CD8-positive, alpha-beta memory T cell (primary cell): ENCODE measurements around the gene ABCC6. TPM values are rescaled to one million over a fixed set of nuclear protein-coding genes. Genes with fewer than 3 reads are reported as not detected.
"Not testable (repeated sequence)": the region's sequence is repeated elsewhere in the genome, so short reads cannot be mapped to it uniquely, and the experiment has no call there.

Experiments used
- CTCF ChIA-PET: fragments of 350-600 bp; sonication (Branson Sonifier 250); formaldehyde crosslinking; loops from one replicate; lab custom pipeline; 2021; ENCODE audit warnings: antibody characterized with exemption; lab: Charles Lee
- POLR2A ChIA-PET: fragments of 350-600 bp; sonication (Branson Sonifier 250); formaldehyde crosslinking; loops from one replicate; lab custom pipeline; 2021; ENCODE audit warnings: antibody characterized with exemption; lab: Charles Lee
- DNase-seq, 5 donors: peaks; one replicate each; pipeline versions ENCODE4 v3.0.0 to v3.0.0-alpha.2; 2020 to 2022; ENCODE audit warnings: mixed read lengths in 1 of 5
- H3K27ac ChIP-seq: one replicate; pipeline ENCODE4 v1.7.0; 2013; ENCODE audit warnings: low read depth, mild to moderate bottlenecking, low read length, moderate library complexity
- H3K27me3 ChIP-seq: 2 replicates; pipeline ENCODE4 v1.7.0; 2013; ENCODE audit warnings: low read length, mild to moderate bottlenecking; ENCODE audit not compliant: insufficient read depth, poor library complexity, severe bottlenecking
- H3K36me3 ChIP-seq: 2 replicates; pipeline ENCODE4 v1.7.0; 2013; ENCODE audit warnings: mild to moderate bottlenecking, low read length, moderate library complexity; ENCODE audit not compliant: insufficient read depth
- H3K4me1 ChIP-seq: 2 replicates; pipeline ENCODE4 v1.7.0; 2013; ENCODE audit warnings: mild to moderate bottlenecking, low read length, moderate library complexity; ENCODE audit not compliant: insufficient read depth
- H3K4me3 ChIP-seq: 2 replicates; pipeline ENCODE4 v1.7.0; 2013; ENCODE audit warnings: mild to moderate bottlenecking, low read length
- H3K9me3 ChIP-seq: 2 replicates; pipeline ENCODE4 v1.7.0; 2013; ENCODE audit warnings: mild to moderate bottlenecking, low read length
- H3K27ac Mint-ChIP-seq, 8 donors: one replicate each; pipeline ENCODE4 v1.8.0; 2020 to 2021; ENCODE audit warnings: mixed read lengths in 8 of 8, mild to moderate bottlenecking in 6 of 8, inconsistent platforms in 3 of 8, moderate library complexity in 3 of 8
- H3K27me3 Mint-ChIP-seq, 2 donors: one replicate each; pipeline ENCODE4 v1.8.0; 2020 to 2021; ENCODE audit warnings: mixed read lengths in 2 of 2, mild to moderate bottlenecking in 1 of 2, moderate library complexity in 1 of 2
- H3K36me3 Mint-ChIP-seq, 3 donors: one replicate each; pipeline ENCODE4 v1.8.0; 2020 to 2021; ENCODE audit warnings: mixed read lengths in 3 of 3, inconsistent platforms in 1 of 3, mild to moderate bottlenecking in 1 of 3
- H3K4me1 Mint-ChIP-seq, 3 donors: one replicate each; pipeline ENCODE4 v1.8.0; 2020 to 2021; ENCODE audit warnings: mixed read lengths in 3 of 3, inconsistent platforms in 1 of 3, mild to moderate bottlenecking in 1 of 3
- H3K4me3 Mint-ChIP-seq, 7 donors: one replicate each; pipeline ENCODE4 v1.8.0; 2020 to 2021; ENCODE audit warnings: mixed read lengths in 7 of 7, mild to moderate bottlenecking in 6 of 7, moderate library complexity in 4 of 7, inconsistent platforms in 2 of 7
- H3K9me3 Mint-ChIP-seq, 5 donors: one replicate each; pipeline ENCODE4 v1.8.0; 2020 to 2022; ENCODE audit warnings: mixed read lengths in 5 of 5, mild to moderate bottlenecking in 3 of 5, moderate library complexity in 2 of 5, inconsistent platforms in 1 of 5
- polyA plus RNA-seq: library from polyadenylated mRNA; unstranded; fragments of 300-500 nt; fragmentation: Illumina TruSeq; gene quantifications from one replicate; pipeline ENCODE4 v1.2.3, GENCODE V29; 2021
- total RNA-seq, 2 experiments: library from RNA; stranded (reverse); gene quantifications; one replicate each; pipeline ENCODE4 v1.2.3, GENCODE V29; 2021

ABCC6 gene
- total and polyA plus RNA-seq, 3 experiments from 2014 or later, result 0.18 TPM; not detected in 2

DNA sequence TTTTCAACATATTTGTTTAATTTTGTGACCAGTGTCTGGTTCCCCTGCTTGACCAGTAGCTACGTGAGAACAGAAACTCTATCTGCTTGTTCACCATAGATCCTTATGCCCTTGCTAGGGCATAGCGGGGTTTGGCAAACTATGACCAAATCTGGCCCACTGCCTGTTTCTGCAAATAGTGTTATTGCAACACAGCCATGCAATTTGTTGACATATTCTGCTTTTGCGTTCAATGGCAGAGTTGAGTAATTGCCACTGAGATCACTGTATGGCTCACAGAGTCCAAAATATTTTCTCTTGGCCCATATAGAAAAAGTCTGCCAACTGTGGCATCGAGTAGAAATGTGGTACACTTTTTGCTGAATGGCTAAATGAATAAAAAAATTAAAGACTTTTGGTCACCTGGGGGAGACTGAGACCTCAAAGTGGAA, 9.4 kb downstream of the ABCC6 start:
- H3K4me1 ChIP-seq, H3K27me3 ChIP-seq, DNase-seq, H3K27ac Mint-ChIP-seq, H3K27me3 Mint-ChIP-seq, POLR2A ChIA-PET, CTCF ChIA-PET, H3K36me3 Mint-ChIP-seq, H3K4me3 Mint-ChIP-seq, H3K9me3 ChIP-seq, H3K36me3 ChIP-seq, H3K27ac ChIP-seq, H3K4me1 Mint-ChIP-seq, H3K4me3 ChIP-seq, H3K9me3 Mint-ChIP-seq: not testable (repeated sequence)

DNA sequence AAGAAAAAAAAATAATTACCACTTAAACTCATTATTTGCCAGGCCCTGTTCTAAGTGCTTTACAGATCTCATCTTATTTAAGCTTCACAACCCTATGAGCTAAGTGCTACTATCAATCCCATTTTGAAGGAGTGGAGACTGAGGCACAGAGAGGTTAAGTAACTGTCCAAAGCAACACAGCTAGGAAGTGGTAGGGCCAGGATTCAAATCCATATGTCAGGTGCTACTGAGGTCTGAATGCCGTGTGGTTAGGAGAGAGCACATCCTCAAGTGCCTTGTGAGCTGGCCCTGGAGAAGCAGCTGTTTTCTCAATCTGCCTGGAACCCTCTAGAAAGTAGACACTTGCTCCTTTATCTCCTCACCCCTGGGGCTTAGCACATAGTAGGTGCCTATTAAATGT, 11.9 kb downstream of the ABCC6 start:
- CTCF ChIA-PET, H3K27me3 Mint-ChIP-seq, H3K9me3 ChIP-seq, H3K4me1 Mint-ChIP-seq, H3K27ac Mint-ChIP-seq, DNase-seq, H3K27me3 ChIP-seq, H3K4me3 ChIP-seq, POLR2A ChIA-PET, H3K4me1 ChIP-seq, H3K36me3 ChIP-seq, H3K36me3 Mint-ChIP-seq, H3K27ac ChIP-seq, H3K4me3 Mint-ChIP-seq, H3K9me3 Mint-ChIP-seq: not testable (repeated sequence)

DNA sequence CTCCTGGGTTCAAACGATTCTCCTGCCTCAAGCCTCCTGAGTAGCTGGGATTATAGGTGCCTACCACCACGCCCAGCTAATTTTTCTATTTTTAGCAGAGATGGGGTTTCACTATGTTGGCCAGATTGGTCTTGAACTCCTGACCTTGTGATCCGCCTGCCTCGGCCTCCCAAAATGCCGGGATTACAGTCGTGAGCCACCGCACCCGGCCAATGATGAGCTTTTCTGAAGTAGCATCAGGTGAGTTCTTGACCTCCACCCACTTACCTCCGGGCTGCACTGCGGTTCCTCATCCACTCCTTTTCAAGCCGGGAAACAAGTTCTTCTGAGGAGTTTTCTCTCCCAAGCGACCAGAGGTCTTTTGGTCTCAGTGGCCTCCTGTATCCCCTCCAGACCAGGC, 14.8 kb downstream of the ABCC6 start:
- H3K27me3 Mint-ChIP-seq, H3K4me1 ChIP-seq, H3K27ac Mint-ChIP-seq, H3K4me3 ChIP-seq, H3K4me1 Mint-ChIP-seq, DNase-seq, H3K27ac ChIP-seq, POLR2A ChIA-PET, H3K36me3 ChIP-seq, H3K9me3 ChIP-seq, CTCF ChIA-PET, H3K36me3 Mint-ChIP-seq, H3K4me3 Mint-ChIP-seq, H3K27me3 ChIP-seq, H3K9me3 Mint-ChIP-seq: not testable (repeated sequence)

DNA sequence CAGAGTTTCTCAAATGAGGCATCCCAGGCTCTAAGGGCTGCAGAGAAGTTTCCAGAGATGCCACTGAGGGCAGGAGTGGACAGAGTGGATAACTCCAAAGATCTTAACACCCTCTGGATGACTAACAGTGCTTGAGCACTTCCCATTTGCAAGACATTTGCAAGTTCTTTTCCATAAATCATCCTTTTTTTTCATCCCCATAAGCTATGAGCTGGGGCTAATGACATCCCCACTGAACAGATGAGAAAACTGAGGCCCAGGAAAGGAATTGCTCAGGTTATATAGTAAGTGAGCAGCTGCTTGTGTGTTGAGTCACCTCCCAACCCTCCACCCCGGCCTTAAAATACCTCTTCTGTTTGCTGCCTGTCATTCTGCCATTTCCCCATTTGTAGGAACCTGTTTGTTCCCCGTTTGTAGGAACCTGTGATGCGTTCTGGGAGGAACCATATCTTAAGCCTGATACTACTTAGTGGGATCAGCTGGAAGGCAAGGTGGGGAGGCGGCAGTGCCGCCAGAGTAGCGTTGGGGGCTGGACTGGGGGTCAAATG, 15.4 kb downstream of the ABCC6 start:
- POLR2A ChIA-PET, H3K36me3 Mint-ChIP-seq, H3K36me3 ChIP-seq, H3K9me3 ChIP-seq, H3K27me3 ChIP-seq, DNase-seq, H3K27ac Mint-ChIP-seq, H3K4me3 ChIP-seq, H3K4me1 Mint-ChIP-seq, H3K27me3 Mint-ChIP-seq, H3K4me1 ChIP-seq, CTCF ChIA-PET, H3K9me3 Mint-ChIP-seq, H3K27ac ChIP-seq, H3K4me3 Mint-ChIP-seq: not testable (repeated sequence)

DNA sequence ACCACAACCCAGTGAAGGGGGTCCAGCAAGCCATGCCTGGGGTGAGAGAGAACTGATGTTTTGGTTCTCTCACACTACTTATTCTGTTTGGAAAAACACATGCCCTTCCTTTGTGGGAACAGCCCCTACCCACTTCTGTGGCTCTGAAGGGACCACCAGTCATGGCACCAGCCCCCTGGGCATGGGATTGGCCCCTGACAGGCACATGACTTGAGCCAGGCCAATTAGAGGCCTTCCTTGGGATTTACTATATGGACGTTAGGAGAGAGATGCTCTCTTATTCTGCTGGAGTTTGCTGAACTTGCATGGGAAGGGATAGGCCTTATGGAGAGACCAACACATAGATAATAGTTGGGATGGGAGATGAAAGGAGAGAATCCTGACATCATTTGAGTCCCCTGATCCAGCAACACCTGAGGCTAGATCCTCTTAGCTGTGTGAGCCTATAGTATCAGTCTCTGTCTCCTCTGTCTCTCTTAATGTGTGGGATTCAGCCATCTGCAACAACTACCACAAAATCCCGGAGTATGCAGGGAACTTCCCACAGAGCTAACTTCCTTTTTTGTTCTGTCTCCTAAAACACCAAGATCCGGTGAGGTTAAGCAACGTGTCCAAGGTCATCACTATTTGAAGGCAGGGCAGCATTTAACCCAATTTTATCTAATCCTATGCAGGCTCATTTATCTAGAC, 16.1 kb downstream of the ABCC6 start:
- H3K27me3 ChIP-seq, H3K36me3 ChIP-seq, H3K27me3 Mint-ChIP-seq, H3K4me3 Mint-ChIP-seq, H3K9me3 Mint-ChIP-seq, H3K4me1 Mint-ChIP-seq, H3K9me3 ChIP-seq, DNase-seq, H3K27ac ChIP-seq, H3K27ac Mint-ChIP-seq, H3K36me3 Mint-ChIP-seq, H3K4me3 ChIP-seq, POLR2A ChIA-PET, CTCF ChIA-PET, H3K4me1 ChIP-seq: not testable (repeated sequence)

DNA sequence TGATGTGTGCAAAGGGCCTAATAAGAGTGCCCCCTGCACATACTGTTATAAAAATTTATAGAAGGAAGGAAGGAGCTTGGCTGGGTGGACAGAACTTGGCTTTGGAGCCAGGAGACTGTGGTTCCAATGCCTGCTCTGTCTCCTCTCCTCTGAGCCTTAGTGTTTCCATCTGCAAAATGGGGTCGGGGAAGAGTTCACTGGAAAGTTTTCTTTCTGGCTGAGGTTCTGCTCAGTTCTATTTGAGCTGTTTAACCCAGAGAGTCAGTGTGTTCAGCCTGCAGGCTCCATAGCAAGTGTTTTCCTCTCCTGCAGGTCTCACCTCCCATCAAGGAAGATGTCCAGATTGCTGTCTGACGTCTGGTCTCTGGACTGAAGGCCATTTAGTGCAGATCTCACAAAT, 17.4 kb downstream of the ABCC6 start:
- H3K27ac ChIP-seq, POLR2A ChIA-PET, H3K27me3 ChIP-seq, H3K27me3 Mint-ChIP-seq, H3K4me3 Mint-ChIP-seq, H3K9me3 ChIP-seq, CTCF ChIA-PET, H3K4me1 Mint-ChIP-seq, H3K27ac Mint-ChIP-seq, H3K36me3 Mint-ChIP-seq, H3K36me3 ChIP-seq, H3K4me1 ChIP-seq, DNase-seq, H3K4me3 ChIP-seq, H3K9me3 Mint-ChIP-seq: not testable (repeated sequence)

DNA sequence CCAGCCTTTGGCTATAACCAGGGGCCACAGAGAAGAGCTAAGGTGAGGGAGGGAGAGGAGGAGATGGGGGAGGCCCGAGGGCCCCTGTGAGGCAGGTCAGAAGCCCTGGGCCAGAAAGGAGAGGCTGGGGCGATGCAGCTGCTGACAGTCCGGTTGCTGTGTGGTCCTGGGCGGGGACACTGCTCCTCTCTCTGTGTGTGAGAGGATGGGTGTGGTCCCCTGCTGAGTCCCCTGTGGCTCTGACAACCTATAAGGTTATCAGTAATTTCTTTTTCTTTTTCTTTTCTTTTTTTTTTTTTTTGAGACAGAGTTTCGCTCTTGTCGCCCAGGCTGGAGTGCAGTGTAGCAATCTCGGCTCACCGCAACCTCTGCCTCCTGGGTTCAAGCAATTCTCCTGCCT, 18.7 kb downstream of the ABCC6 start:
- H3K36me3 ChIP-seq, H3K4me3 ChIP-seq, POLR2A ChIA-PET, H3K4me1 Mint-ChIP-seq, H3K9me3 ChIP-seq, H3K27ac ChIP-seq, H3K9me3 Mint-ChIP-seq, H3K27me3 Mint-ChIP-seq, H3K4me1 ChIP-seq, CTCF ChIA-PET, H3K4me3 Mint-ChIP-seq, DNase-seq, H3K27me3 ChIP-seq, H3K36me3 Mint-ChIP-seq: not testable (repeated sequence)
- peak overlapping the region in 1 of 8 donors; percentile 19 for H3K27ac Mint-ChIP-seq

DNA sequence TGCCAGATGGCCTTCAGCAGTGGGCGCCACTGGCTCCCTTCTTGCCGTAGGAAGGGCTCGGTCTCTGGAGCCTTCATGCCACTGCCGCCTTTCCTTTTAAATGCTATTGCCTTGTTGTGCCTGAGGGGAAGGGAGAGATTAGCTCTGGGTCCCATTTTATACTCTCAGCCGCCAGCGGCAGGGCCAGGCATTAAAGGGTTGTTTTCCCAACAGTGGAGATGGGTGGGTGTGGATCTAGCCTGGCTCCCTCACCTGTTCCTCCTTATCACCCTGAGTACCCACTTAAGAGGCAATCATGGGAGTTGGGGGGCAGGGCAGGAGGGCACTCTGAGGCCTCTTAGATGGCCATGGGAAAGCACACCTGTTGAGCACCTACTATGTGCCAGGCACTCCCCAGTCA, 19.8 kb downstream of the ABCC6 start:
- DNase-seq, H3K27me3 Mint-ChIP-seq, H3K4me3 ChIP-seq, H3K27ac Mint-ChIP-seq, H3K4me1 ChIP-seq, H3K27ac ChIP-seq, H3K9me3 ChIP-seq, POLR2A ChIA-PET, H3K4me1 Mint-ChIP-seq, H3K4me3 Mint-ChIP-seq, H3K36me3 Mint-ChIP-seq, H3K9me3 Mint-ChIP-seq, H3K36me3 ChIP-seq, CTCF ChIA-PET, H3K27me3 ChIP-seq: not testable (repeated sequence)
